PC-9 (cell line): ENCODE results near the gene RPAP3.

Experiments used
- CTCF ChIP-seq: fragments of 200-600 bp; sonication (generic); conservative IDR thresholded peaks from 2 replicates; pipeline ENCODE4 v1.6.1; 2017; ENCODE audit warnings: mixed run types, antibody characterized with exemption, mild to moderate bottlenecking, moderate library complexity
- EZH2 ChIP-seq: fragments of 200-600 bp; sonication (generic); IDR thresholded peaks from 2 replicates; pipeline ENCODE4 v1.8.0; 2017; ENCODE audit warnings: antibody characterized with exemption, low read depth

- no peak for TF ChIP-seq CTCF
- no peak for TF ChIP-seq EZH2
Measured at GRCh38 chr12:47740606-47741339, 34.9 kb upstream of the RPAP3 start.
